Stimulated activated CD8-positive, alpha-beta memory T cell treated with anti-CD3 and anti-CD28 coated beads, Interleukin-12 subunit alpha, Interleukin-12 subunit beta, amount 100 ng/mL, for 24 hours (primary cell): ENCODE results near the gene GLYR1.

Source experiments
- DNase-seq: peaks from one replicate; pipeline ENCODE4 v3.0.0-alpha.2; 2020; ENCODE audit errors: extremely low read depth

Gene GLYR1

DNA sequence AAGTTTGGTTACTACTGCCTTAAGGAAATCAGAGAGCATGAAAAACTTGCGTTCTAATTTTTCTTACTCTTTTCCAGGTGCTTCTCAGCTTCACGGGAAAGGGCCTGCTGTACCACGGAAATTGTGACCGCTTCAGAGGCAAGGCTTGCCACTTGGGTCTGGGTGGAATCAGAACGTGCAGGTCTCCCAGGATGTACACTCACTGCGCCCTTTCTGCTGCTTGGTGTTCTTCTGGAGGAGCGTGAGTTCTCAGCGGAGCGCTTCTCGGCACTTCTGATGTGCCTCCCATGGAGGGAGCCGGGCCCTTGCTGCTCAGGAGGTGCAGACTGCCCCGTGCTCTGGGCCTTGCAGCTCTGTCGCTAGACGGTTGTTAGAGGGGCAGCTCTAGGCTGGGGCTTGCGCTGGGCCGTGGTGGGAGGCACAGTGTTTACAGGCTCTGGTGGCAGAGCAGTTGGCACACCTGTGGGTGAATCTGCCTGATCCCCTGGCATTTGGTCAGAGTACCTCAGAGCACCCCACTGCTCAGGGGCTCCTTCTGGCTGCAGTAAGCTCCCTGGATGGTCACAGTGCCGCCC, 33.0 kb upstream of the GLYR1 start:
- DNase-seq, result no peak

DNA sequence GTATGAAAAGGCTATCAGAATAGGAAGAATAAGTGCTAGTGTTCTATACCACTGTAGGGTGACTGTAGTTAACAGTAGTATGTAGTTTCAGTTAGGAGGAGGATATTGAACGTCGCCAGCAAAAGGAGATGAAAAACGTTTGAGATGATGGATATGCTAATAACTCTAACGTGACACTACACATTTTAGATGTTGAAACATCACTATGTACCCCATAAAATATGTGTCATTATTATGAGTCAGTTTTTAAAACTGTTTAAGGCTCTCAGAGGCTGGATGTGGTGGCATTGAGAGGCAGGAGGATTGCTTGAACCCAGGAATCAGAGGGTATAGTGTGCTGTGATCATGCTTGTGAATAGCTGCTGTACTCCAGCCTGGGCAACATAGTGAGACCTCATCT, 32.0 kb upstream of the GLYR1 start:
- DNase-seq, result no peak

DNA sequence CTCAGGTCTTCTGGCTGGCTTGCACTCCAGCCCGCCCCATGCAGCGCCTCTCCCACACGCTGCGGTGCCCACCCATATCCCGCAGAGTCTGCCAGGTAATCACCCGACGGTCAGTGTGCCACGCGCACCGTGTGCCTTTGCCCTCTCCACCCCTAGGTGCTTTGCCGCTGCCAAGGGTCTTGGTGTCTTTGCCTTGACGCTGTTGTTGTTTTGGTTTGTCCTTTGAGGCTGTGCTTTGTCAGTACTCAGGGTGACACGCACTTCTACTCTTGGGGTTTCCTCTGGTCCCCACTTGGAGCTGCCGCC, 30.2 kb upstream of the GLYR1 start:
- DNase-seq, result no peak

DNA sequence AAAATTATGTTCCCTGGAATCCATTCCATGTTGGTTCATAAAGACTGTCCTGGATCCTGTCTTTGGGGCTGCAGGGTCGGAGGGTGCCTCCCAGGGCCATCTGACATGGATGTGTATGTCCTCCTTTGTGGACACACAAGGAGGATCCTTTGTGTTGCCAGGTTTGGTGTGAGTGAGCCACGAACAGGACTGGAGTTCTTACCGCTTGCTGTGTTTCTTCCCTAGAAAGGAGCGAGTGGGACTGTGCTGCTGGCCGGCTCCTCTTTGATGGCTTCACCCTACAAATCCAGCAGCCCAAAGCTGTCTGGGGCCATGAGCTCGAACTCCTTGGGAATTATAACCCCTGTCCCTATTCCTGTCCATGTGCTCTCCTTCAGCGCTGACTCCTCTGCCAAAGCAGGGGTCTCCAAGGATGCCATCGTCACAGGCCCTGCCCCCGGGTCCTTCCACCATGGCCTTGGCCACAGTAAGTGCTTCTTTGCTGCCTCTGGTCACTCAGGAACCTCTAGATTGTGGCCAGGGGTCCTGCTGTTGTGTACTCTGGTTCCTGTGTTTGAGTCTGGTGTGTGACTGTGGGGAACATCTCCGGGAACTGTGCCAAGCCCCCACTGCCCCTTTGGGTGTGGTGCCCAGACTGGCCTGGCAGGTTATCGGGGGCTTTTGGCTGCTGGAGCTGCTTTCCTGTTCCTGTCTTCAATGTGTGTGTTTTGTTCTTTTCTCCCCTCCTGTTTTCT, 29.7 kb upstream of the GLYR1 start:
- no peak for DNase-seq

DNA sequence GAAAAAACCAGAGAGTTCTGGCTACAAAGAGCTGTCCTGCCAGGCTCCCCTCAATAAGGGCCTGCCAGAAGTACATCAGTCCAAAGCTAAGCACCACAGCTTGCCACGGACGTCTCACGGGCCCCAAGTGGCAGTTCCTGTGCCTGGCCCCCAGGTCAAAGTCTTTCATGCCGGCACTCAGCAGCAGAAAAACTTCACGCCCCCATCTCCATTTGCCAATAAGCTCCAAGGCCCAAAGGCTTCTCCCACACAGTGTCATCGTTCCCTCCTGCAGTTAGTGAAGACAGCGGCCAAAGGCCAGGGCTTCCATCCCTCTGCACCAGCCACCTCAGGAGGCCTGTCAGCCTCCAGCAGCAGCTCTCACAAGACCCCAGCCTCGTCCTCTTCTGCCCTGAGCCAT, 27.6 kb upstream of the GLYR1 start:
- no peak for DNase-seq

DNA sequence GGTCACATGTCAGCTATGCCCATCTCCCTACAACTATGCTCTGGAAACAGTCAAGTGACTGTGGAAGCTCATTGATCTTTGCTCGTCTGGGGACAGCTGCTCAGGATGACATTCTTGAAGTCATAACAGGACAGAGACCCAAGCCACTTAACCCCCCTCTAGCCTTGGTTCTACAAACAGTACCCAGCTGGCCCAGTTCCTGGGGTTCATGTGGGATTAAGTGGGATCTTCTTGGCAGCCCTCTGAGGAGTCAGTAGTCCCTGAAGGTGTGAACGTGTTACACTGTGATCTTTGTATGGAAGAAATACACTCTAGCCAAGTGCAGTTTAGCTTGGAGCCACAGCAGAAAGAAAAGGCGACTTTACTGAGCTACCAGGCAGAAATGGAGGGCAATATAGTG, 26.0 kb upstream of the GLYR1 start:
- no peak for DNase-seq

DNA sequence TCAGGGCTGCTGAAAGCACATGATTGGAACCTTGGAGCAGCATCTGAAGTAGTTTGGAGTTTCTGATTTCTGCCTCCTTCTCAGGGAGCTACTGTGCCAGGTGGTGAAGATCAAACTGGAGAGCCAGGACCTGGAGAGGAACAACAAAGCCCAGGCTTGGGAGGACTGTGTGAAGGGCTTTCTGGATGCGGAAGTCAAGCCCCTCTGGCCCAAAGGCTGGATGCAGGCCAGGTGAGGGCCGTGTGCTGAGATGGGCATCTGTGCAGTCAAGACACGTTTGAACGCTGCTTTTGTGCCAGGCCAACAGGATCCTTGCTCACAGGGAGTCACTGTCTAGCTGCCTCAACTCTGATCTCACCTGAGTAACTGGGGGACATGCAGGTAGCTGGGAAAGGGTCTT, 24.0 kb upstream of the GLYR1 start:
- no peak for DNase-seq

DNA sequence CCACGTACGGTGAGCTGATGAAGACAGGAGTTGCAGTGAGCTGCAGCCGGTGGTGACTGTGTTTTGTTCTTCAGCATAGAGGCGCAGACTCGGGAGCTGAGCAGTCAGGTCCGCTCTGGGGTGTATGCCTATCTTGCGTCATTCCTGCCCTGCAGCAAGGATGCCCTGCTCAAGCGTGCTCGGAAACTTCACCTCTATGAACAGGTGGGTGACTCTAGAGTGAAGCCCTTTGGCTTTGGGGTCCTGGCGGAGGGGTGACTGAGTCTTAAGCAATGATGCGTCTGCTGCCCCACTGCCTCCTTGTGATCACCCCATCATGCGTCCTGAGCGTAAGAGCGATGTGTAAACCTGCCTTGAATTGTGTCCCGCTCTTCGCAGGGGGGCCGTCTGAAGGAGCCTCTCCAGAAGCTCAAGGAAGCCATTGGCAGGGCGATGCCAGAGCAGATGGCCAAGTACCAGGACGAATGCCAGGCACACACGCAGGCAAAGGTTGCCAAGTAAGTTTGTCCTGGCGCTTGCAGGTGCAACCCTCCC, 23.1 kb upstream of the GLYR1 start:
- DNase-seq, result no peak

DNA sequence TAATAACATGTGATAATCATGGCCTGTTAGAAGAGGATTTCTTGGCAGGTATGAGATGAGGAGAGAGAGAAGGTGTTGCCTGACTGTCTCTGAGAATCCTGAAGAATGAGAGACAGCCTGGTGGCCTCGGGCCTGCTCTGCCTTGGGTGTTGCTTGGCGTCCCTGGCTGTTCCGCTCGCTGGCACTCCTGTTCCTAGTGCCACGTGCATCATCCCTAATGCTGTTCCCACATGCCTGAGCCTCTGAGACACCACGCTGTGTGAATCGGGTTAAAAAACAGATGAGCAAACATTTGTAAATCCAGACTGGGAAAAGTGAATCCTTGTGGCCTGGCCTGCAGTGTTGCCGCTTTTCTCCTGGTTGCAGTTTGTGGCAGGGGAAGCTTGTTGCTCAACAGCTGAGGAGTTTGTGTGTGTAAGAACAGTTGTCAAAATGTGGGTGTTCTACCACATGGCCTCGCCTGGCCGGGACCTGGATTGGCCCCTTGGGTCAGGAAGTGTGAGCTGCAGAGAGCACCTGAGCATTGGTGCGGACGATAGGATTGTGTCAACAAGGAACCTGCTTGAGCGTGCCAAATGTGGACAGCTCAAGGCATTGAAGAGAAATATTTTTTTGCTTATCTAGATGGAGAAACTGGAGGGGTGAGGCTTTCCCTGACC, 22.2 kb upstream of the GLYR1 start:
- no peak for DNase-seq

DNA sequence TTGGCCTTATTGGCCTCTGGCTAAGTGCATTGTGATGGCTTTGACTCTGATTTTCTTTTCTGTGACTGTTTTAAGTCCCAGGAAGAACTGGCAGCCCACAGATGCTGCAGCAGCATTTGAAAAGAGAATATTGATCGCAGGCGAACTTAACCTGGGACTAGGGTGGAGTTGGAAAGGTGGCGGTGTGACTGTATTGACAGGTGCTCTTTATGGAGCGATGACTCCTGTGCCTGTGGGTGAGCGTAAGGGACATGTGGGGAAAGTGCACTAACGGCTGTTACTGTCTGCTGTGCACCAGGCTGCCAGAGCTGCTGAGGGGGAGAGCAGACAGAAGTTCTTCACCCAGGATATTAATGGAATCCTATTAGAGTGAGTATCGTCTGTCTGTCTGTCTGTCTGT, 21.4 kb upstream of the GLYR1 start:
- no peak for DNase-seq

DNA sequence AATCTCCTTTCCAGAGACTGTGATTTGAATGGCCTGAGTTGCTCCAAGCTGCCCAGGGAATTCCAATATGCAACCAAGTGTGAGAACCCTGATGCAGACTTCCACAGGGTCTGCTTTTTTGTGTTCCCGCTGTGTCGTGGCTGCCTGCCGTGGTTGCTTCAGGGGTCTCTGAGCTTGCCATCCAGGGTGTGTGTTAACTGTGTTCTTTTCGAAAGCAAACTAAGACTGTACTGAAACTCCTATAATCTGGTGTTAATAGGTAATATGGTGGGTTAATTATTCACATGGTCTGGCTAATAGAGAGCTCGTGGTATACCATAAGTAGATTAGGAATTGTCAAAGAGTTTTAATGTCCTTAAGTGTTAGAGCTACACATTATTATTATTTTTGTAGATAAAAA, 20.9 kb upstream of the GLYR1 start:
- no peak for DNase-seq

DNA sequence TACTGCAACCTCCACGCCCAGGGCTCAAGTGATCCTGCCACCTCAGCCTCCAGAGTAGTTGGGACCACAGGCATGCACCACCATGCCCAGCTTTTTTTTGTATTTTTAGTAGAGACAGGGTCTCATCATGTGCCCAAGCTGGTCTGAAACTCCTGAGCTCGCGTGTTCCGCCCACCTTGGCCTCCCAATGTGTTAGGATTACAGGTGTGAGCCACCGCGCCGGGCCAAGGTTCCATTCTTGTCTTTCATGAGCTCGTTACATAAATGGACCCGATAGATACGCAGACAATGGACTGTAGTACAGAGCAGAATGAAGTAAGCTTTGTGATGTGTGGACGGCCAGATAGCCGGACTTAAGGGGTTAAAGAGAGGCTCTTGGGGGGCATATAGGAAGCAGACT, 19.5 kb upstream of the GLYR1 start:
- DNase-seq, result no peak

DNA sequence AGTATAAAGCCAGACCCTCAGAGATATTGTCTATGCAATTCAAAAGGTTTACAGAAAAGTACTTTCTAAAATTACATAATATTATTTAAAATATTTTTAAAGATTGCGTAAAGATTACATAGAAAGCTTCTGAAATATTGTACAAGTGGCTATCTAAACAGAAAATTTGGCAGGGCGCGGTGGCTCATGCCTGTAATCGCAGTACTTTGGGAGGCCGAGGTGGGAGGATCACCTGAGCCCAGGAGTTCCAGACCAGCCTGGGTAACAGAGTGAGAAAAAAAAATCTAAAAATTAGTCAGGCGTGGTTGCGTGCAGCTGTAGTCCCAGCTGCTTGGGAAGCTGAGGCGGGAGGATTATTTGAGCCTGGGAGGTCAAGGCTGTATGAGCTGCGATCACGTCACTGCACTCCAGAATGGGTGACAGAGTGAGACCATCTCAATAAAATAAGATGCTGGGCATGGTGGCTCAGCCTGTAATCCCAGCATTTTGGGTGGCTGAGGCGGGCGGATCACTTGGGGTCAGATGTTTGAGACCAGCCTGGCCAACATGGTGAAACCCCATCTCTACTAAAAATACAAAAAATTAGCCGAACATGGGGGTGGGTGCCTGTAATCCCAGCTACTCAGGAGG, 18.3 kb upstream of the GLYR1 start:
- no peak for DNase-seq

DNA sequence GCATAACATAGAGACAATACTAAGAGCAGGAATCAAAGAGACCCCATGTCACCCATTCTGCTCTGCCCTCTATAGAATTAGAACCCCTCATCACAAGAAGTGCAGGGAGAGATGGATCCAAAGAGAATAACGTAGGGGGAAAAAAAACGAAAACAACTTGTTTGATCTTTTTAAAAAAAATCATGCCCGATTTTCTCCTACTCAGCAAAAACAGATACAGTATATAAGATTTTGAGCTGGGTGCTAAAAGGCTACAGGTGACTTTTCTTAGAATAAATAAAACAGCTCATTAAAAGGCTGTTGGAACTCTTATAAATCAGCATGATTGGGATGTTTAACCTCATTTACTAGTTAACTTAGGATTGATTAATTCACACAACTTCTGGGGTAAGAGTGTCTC, 17.6 kb upstream of the GLYR1 start:
- no peak for DNase-seq

DNA sequence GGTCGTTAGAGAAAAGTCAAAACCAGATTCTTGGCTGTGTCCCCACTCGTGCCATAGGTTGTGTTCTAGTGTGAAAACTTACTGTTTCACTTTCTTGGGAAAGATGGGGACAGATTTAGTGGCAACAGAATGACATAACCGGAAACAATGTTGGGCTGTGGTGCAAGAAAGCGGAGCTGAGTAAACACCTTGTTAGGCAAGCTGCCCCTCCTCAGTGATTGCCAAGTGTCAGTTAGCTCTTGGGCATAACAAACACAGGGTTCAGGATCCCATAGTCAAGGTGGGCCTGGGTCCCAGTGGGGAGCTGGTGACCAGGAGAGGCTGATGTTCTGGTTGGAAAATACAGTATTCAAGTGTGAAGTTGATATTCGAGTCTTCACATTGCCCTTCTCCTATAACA, 15.6 kb upstream of the GLYR1 start:
- no peak for DNase-seq

DNA sequence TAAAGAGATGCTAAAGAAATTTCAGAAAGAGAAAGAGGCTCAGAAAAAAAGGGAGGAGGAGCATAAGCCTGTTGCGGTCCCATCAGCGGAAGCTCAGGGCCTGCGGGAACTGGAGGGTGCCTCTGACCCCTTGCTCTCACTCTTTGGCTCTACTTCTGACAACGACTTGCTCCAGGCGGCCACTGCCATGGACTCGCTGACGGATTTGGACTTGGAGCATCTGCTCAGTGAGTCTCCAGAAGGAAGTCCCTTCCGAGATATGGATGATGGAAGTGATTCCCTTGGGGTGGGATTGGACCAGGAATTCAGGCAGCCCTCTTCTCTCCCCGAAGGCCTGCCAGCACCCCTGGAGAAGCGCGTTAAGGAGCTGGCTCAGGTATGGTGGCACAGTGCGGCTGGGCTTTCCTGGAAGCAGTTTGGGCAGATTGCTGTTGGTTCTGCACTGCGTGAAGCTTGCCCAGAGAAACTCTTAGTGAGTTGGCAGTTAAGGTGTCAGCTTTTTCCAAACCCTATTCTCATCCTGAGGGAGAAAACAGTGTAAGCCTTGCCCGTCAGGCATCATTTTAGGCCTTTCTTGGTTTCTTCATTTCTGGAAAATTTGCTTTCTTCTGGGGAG, 13.7 kb upstream of the GLYR1 start:
- no peak for DNase-seq

DNA sequence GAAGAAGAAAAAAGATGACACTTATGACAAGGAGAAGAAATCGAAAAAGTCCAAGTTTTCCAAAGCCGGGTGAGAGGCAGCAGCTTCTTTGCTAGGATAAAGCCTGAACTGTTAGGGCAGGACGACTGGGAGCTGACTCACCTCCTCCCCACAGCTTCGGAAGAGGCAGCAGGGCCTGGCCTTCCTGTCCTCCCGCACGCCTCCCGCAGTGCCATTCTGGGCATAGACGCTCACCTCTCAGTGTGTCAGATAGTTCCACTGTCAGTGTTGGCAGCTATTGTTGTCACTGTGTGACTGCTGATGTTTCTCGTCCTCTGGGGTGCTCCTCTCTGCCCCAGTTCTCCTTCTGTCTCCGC, 12.8 kb upstream of the GLYR1 start:
- DNase-seq, result no peak

DNA sequence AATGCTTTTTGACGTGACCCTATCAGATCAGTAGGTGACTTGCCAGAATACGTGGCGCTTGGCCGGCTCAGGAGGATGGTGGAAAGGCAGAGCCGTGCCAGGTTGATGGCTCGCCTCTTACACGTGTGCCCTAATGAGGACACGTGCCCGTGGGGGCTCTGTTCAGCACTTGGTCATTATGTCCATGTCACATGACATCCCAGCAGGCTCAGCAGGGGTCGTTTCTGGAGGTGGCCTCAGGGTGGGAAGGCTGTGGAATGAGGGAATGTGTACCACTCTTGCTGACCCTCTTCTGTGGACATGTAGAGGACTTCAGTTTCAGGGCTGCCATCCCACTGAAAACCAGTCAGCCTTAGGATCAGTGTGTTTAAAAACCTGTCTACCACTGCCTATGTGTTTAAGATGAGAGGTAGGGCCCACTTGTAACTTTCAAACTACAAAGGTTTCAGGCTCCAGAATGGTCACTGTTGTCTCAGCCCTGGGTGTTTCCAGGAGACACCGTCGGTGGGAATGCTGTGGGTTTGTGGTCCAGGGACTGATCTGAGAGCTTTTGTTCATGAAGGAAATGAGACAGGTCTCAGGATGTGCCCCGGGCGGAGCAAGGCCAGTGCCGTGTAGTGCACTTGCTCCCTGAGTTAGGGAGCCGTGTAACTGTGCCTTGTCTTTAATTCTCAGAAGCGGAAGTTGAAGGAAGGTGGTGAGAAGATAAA, 12.3 kb upstream of the GLYR1 start:
- no peak for DNase-seq

DNA sequence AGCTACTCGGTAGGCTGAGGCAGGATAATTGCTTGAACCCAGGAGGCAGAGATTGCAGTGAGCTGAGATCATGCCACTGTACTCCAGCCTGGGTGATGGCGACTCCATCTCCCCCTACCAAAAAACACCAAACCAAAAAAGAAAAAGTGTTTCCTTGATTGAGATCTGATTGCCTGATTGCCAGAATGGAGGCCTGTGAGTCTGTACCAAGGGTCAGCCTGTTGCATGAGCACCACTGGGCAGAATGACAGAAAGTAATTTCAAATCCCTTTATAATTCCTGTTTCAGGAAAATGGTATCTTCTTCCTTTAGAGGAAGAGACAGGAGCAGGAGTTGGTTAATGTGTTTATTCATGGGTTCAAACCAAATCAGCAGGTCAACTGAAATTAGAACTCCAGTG, 8.7 kb upstream of the GLYR1 start:
- no peak for DNase-seq

DNA sequence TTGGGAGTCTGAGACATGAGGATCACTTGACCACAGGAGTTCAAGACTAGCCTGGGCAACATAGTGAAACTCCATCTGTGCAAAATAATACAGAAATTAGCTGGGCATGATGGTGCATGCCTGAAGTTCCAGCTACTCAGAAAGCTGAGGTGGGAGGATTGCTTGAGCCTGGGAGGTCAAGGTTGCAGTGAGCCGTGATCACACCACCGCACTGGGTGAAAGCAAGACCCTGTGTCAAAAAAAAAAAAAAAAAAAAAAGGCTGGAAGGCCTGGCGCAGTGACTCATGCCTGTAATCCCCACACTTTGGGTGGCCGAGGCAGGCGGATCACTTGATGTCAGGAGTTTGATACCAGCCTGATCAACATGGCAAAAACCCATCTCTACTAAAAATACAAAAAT, 8.3 kb upstream of the GLYR1 start:
- no peak for DNase-seq

DNA sequence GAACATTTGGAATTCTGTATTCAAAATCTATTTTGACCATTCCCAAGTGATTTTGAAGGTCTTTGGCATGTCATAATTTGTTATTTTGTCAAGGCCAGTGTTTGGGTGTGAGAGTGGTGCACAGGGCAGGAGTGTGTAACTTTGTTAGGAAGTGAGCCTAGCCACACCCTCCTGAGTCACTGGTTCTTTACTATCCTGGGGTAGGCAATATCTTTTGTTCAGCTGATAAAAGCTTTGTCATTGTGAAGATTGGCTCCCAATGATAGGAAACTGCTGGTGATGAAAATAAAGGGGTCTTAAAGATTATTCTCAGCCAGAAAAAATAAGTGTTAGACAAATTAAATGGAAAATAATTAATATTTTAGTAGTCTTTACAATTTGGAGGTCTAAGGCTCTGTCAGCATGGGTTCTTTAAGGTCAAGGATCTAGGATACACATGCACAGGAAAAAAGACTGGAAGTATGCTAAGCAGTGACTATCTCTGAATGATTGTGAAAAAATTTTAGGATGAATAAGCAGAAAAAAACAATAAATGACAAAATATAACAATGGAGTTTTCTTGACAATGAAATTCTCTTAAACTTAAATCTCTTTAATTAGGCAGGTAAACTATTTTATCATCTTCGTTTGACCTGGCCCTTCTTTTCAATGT, 5.3 kb upstream of the GLYR1 start:
- DNase-seq, result no peak

DNA sequence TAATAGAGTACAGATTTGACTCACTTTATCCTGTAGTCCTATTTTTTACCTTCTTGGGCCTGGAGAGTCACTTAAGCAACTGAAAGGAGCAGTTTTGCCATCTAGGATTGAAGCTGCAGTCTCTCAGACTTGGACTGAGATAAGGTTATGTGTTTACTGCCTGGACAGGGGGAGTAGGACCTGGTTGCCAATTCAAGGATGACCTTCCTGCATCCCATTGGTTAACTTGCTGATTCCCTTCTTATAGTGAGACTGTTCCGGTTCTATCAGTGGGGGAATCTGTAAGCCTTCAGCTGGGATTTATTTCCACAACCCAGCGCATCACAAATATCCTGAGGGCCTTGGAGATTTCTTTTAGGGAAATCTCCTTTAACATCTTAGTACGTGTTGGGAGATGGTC, 3.1 kb upstream of the GLYR1 start:
- DNase-seq, result no peak
